ENCODE measurements around the gene SOWAHA. TPM values are rescaled to one million over a fixed set of nuclear protein-coding genes. Genes with fewer than 3 reads are reported as not detected.

SOWAHA gene
- total and polyA plus RNA-seq, 11 donors = 0.03 to 0.50 (median 0.24) TPM; not detected in 6

DNA sequence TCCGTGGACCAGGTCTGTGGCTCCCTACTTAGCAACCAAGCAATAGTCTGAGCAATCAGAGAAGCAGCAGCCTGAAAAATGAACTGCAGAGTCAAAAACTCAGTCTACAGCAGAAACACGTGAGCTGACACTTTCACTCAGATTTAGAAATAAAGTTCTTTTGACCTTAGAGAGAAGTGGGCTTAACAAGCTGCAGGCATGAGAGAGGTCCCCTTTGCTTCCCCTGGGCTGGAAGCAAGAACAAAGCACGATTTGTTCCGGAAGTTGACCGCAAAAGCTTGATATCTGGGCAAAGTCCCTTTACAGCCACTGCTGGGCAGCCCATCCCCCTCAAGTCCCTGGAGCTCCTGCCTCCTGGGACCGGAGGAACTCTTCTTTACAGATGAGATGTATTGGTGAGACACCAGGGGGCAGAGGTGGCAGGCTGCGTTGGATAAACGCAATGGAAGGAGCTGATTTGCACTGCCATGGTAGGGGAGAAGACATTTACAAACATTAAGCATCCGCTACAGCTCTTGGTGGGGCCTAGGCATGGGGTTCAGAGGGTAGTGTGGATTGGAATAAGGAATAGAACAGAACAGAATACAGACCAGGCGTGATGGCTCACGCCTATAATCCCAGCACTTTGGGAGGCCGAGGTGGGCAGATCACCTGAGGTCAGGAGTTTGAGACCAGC, 5.8 kb upstream of the SOWAHA start:
- Histone ChIP-seq H3K36me3 (no peaks in the 10 kb centered on the region), H3K4me1 (peaks cover 0 to under 1% (median 0%) of the 10 kb centered on the region in 12 donors), H3K27me3 (peaks cover 9 to 45% (median 22%) of the 10 kb centered on the region in 9 donors), H3K27ac (no peak overlapping the region), H3K4me3 (no peak overlapping the region), H3K9me3 (no peaks in the 10 kb centered on the region)
- ATAC-seq (no peak), DNase-seq (no peak)
- TF ChIP-seq, protein P1, sequence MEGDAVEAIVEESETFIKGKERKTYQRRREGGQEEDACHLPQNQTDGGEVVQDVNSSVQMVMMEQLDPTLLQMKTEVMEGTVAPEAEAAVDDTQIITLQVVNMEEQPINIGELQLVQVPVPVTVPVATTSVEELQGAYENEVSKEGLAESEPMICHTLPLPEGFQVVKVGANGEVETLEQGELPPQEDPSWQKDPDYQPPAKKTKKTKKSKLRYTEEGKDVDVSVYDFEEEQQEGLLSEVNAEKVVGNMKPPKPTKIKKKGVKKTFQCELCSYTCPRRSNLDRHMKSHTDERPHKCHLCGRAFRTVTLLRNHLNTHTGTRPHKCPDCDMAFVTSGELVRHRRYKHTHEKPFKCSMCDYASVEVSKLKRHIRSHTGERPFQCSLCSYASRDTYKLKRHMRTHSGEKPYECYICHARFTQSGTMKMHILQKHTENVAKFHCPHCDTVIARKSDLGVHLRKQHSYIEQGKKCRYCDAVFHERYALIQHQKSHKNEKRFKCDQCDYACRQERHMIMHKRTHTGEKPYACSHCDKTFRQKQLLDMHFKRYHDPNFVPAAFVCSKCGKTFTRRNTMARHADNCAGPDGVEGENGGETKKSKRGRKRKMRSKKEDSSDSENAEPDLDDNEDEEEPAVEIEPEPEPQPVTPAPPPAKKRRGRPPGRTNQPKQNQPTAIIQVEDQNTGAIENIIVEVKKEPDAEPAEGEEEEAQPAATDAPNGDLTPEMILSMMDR (IDR thresholded peaks at IDR 0.05) = no peak
- no peak for TF ChIP-seq POLR2A (IDR thresholded peaks at IDR 0.05)
- WGBS, 4 donors = 59 to 70% (median 61%) methylated on average over 12 of the region's 12 CpGs
- intact Hi-C loops (cut with DNase I) = loop anchor here in 1 of 10 donors (10.0 kb wide), 1 partner anchor 282 kb away; no protein-coding TSS in a partner anchor

DNA sequence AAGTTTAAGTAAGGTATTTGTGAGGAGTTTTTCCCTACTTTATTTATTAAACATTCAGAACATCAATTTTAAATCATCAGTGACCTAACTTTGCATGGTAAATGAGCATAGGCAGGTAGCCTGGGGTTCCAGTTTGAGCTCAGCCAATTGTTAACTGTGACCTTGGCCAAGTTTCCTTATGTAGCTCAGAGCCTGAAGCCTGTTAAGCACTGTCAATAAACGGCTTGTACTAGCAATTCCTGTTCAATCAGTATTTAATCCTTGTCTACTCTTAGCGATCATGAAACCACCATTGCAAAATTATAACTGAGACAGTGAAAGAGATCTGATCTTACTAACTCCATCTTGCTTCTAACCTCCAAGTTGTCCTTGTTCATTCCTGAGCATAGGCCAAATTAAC, 4.7 kb upstream of the SOWAHA start:
- Histone ChIP-seq H3K27me3 (peaks cover 13 to 48% (median 27%) of the 10 kb centered on the region in 9 donors), H3K9me3 (no peaks in the 10 kb centered on the region), H3K4me3 (no peak overlapping the region), H3K27ac (no peak overlapping the region), H3K4me1 (peaks cover 0 to 10% (median 2%) of the 10 kb centered on the region in 12 donors), H3K36me3 (no peaks in the 10 kb centered on the region)
- TF ChIP-seq, protein P1 (IDR thresholded peaks at IDR 0.05) = no peak
- TF ChIP-seq POLR2A (IDR thresholded peaks at IDR 0.05) = no peak
- ATAC-seq (no peak), DNase-seq (no peak)
- 55 to 67% (median 63%) methylated on average over 2 of the region's 2 CpGs for WGBS, 4 donors
- intact Hi-C loops (cut with DNase I) = loop anchor here in 1 of 10 donors (10.0 kb wide), 1 partner anchor 284 kb away; no protein-coding TSS in a partner anchor

DNA sequence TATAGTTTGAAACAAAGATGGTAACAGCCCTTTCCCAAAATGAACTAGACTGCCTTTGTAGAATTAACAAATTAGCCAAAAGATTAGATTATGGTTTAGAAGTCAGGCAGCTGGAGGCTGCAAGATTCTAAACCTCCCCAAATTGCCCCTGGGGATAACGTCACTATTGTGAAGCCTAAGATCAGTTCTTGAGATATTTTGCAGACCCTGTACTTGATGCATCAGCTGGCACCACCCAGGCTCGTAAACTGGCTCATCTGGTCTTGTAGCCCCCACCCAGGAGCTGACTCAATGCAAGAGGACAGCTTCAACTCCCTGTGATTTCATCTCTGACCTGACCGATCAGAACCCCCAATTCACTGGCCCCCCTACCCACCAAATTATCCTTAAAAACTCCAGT, 4.2 kb upstream of the SOWAHA start:
- DNase-seq = no peak
- no peaks in the 10 kb centered on the region for H3K9me3 ChIP-seq
- WGBS, 4 donors = 44 to 69% (median 46%) methylated on average over 3 of the region's 3 CpGs
- H3K4me3 ChIP-seq = no peak overlapping the region
- intact Hi-C loops (cut with DNase I) = loop anchor here in 1 of 10 donors (10.0 kb wide), 1 partner anchor 284 kb away; no protein-coding TSS in a partner anchor
- no peak overlapping the region for H3K27ac ChIP-seq
- no peak for ATAC-seq
- no peaks in the 10 kb centered on the region for H3K36me3 ChIP-seq
- TF ChIP-seq POLR2A (IDR thresholded peaks at IDR 0.05) = no peak
- TF ChIP-seq, protein P1 (IDR thresholded peaks at IDR 0.05) = no peak
- H3K27me3 ChIP-seq = peaks cover 17 to 52% (median 31%) of the 10 kb centered on the region in 9 donors
- H3K4me1 ChIP-seq = peaks cover 0 to 14% (median 3%) of the 10 kb centered on the region in 12 donors

DNA sequence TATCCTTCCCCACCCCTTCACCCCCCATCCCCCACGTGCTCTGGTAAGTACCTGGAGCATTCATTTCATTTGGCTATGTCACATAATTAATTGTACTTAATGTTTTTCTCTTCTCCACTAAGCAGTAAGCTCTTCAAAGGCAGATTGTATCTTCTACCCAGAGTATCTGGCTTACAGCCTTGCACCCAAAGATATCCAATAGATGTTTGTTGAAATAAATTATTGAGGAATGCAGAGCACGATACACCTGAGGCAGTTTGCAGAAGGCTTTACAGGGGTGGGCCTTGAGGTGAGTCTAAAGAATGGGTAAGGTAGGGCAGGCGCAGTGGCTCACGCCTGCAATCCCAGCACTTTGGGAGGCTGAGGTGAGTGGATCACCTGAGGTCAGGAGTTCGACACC, 2.5 kb upstream of the SOWAHA start:
- 86 to 92% (median 90%) methylated on average over 5 of the region's 5 CpGs for WGBS, 4 donors
- Histone ChIP-seq H3K9me3 (no peaks in the 10 kb centered on the region), H3K4me3 (no peak overlapping the region), H3K36me3 (no peaks in the 10 kb centered on the region), H3K27me3 (peaks cover 20 to 62% (median 33%) of the 10 kb centered on the region in 9 donors), H3K27ac (no peak overlapping the region), H3K4me1 (peaks cover 0 to 18% (median 3%) of the 10 kb centered on the region in 12 donors)
- intact Hi-C loops (cut with DNase I) = loop anchor here in 5 of 10 donors (5.0 to 10.0 kb wide), 5 partner anchors 33 to 436 kb away; partner anchors contain the start of gene SEPTIN8 (in 1 of the 5)
- DNase-seq (no peak), ATAC-seq (no peak)
- no peak for TF ChIP-seq POLR2A (IDR thresholded peaks at IDR 0.05)
- TF ChIP-seq, protein P1 (IDR thresholded peaks at IDR 0.05) = no peak

All from heart left ventricle (tissue), 16 donors.